Parathyroid adenoma (tissue), 2 donors: ENCODE data around the gene ROCK1.

Experiments used
- H2AFZ ChIP-seq: fragments of 300-600 bp; sonication (generic); one replicate; pipeline ENCODE4 v1.7.0; 2017; ENCODE audit warnings: antibody characterized with exemption, mild to moderate bottlenecking
- H3K27ac ChIP-seq: fragments of 300-600 bp; sonication (generic); one replicate; pipeline ENCODE4 v1.7.0; 2017
- H3K27me3 ChIP-seq: fragments of 300-600 bp; sonication (generic); one replicate; pipeline ENCODE4 v1.7.0; 2017; ENCODE audit warnings: low read length; ENCODE audit not compliant: control insufficient read depth, insufficient read depth
- H3K36me3 ChIP-seq: fragments of 300-600 bp; sonication (generic); one replicate; pipeline ENCODE4 v1.7.0; 2017; ENCODE audit warnings: low read length; ENCODE audit not compliant: control insufficient read depth, insufficient read depth
- H3K4me1 ChIP-seq: fragments of 300-600 bp; sonication (generic); one replicate; pipeline ENCODE4 v1.7.0; 2017; ENCODE audit warnings: control low read depth
- H3K4me2 ChIP-seq: fragments of 300-600 bp; sonication (generic); one replicate; pipeline ENCODE4 v1.7.0; 2017; ENCODE audit warnings: low read length
- H3K4me3 ChIP-seq: fragments of 300-600 bp; sonication (generic); one replicate; pipeline ENCODE4 v1.7.0; 2017; ENCODE audit warnings: low read depth, low read length
- H3K79me2 ChIP-seq: fragments of 300-600 bp; sonication (generic); one replicate; pipeline ENCODE4 v1.7.0; 2017; ENCODE audit warnings: control low read depth
- H3K9ac ChIP-seq: fragments of 300-600 bp; sonication (generic); one replicate; pipeline ENCODE4 v1.7.0; 2017; ENCODE audit warnings: mild to moderate bottlenecking
- H3K9me3 ChIP-seq: fragments of 300-600 bp; sonication (generic); one replicate; pipeline ENCODE4 v1.7.0; 2017; ENCODE audit warnings: low read length; ENCODE audit not compliant: control insufficient read depth
- TF ChIP-seq, protein P1 (sequence below): fragments of 300-600 bp; sonication (generic); IDR thresholded peaks from one replicate; pipeline ENCODE4 v1.7.0; 2017; ENCODE audit warnings: antibody characterized with exemption, mild to moderate bottlenecking
- donor health status: primary hyperparathyroidism.

Gene ROCK1

DNA sequence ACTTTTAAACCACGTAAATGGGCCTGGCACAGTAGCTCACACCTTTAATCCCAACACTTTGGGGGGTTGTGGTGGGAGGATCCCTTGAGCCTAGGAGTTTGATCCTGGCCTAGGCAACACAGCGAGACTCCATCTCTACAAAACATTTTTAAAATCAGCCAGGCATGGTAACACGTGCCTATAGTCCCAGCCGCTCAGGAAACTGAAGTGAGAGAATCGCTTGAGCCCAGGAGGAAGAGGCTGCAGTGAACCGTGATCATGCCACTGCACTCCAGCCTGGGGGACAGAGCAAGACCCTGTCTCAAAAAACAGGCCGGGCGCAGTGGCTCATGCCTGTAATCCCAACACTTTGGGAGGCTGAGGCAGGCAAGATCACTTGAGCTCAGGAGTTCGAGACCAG, 12.2 kb downstream of the ROCK1 start:
- TF ChIP-seq, protein P1, sequence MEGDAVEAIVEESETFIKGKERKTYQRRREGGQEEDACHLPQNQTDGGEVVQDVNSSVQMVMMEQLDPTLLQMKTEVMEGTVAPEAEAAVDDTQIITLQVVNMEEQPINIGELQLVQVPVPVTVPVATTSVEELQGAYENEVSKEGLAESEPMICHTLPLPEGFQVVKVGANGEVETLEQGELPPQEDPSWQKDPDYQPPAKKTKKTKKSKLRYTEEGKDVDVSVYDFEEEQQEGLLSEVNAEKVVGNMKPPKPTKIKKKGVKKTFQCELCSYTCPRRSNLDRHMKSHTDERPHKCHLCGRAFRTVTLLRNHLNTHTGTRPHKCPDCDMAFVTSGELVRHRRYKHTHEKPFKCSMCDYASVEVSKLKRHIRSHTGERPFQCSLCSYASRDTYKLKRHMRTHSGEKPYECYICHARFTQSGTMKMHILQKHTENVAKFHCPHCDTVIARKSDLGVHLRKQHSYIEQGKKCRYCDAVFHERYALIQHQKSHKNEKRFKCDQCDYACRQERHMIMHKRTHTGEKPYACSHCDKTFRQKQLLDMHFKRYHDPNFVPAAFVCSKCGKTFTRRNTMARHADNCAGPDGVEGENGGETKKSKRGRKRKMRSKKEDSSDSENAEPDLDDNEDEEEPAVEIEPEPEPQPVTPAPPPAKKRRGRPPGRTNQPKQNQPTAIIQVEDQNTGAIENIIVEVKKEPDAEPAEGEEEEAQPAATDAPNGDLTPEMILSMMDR, result no peak
- H3K79me2 ChIP-seq, result peaks cover 40% of the 10 kb centered on the region

DNA sequence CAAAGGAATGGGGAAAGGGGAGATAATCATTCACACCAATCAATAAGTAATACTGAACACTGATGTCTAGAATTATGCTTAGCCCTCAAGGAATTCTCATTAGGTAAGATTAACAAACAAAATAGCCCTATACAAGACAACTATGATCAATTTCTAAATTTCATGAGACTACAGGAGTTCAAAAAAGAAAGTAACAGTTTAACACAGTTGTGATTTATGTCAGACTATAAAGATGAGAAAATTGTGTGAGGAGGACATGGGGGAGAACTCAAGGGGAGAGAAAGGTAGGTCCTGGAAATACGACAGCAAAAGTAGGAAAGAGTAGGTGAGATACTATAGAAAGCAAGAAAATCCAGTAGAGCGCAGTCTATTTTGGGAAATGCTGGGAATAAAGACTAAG, 14.9 kb downstream of the ROCK1 start:
- Histone ChIP-seq H3K9me3 (no peaks in the 10 kb centered on the region), H3K4me3 (no peak overlapping the region), H2AFZ (no peak overlapping the region), H3K4me2 (no peak overlapping the region), H3K79me2 (peaks cover 49% of the 10 kb centered on the region), H3K27me3 (no peaks in the 10 kb centered on the region), H3K4me1 (peaks cover 3% of the 10 kb centered on the region), H3K27ac (no peak overlapping the region), H3K36me3 (no peaks in the 10 kb centered on the region), H3K9ac (no peak overlapping the region)
- TF ChIP-seq, protein P1, result no peak

More for the DNA sequence above, 12.2 kb downstream of the ROCK1 start:
- Histone ChIP-seq H3K36me3 (no peaks in the 10 kb centered on the region), H2AFZ (no peak overlapping the region), H3K27ac (no peak overlapping the region), H3K4me1 (peaks cover 3% of the 10 kb centered on the region), H3K9ac (no peak overlapping the region), H3K4me3 (no peak overlapping the region), H3K27me3 (no peaks in the 10 kb centered on the region), H3K4me2 (no peak overlapping the region), H3K9me3 (no peaks in the 10 kb centered on the region)

DNA sequence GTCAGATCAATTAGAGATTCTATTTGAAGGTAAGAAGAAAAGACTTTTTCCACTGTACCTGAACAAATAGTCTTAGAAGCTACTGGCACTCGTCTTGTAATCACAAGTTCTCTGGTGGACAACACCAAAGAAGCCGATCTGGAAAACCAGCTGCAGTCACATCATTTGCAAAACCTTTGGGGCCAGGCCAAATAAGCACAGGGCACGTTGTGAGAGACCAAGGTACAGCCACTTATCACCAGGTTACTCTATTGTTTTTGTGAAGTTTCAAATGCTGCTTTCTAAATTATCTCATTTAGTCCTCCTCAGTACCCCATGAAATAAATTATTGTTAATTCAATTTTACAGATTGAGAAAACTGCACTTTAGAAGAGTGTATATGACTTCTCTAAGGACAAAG, 18.5 kb downstream of the ROCK1 start:
- H3K9me3 ChIP-seq, result no peaks in the 10 kb centered on the region
- peaks cover 63% of the 10 kb centered on the region for H3K79me2 ChIP-seq
- no peak overlapping the region for H2AFZ ChIP-seq
- no peak overlapping the region for H3K4me2 ChIP-seq
- no peak overlapping the region for H3K27ac ChIP-seq
- H3K27me3 ChIP-seq, result no peaks in the 10 kb centered on the region
- H3K36me3 ChIP-seq, result no peaks in the 10 kb centered on the region
- no peak overlapping the region for H3K9ac ChIP-seq
- peaks cover 3% of the 10 kb centered on the region for H3K4me1 ChIP-seq
- H3K4me3 ChIP-seq, result no peak overlapping the region
- TF ChIP-seq, protein P1, result no peak

DNA sequence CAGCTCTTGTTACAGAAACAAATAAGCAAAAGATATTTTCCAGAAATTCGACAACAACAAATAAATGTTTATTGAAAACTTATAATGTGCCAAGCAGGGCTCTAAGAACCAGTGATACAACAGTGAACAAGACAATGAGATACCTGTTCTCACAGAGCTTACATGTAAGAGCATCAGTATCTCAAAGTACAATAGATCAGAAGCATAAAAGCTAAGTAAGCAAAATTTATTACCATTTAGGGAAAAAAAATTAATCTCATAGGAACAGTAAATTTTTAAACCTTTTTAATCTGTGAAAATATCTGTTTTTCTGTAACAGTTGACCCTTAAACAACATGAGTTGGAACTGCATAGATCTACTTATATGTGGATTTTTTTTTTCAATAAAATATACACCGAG, 20.9 kb downstream of the ROCK1 start:
- peaks cover 50% of the 10 kb centered on the region for H3K79me2 ChIP-seq
- no peak overlapping the region for H3K9ac ChIP-seq
- H2AFZ ChIP-seq, result no peak overlapping the region
- H3K9me3 ChIP-seq, result no peaks in the 10 kb centered on the region
- no peaks in the 10 kb centered on the region for H3K4me1 ChIP-seq
- no peak overlapping the region for H3K4me3 ChIP-seq
- no peak overlapping the region for H3K27ac ChIP-seq
- TF ChIP-seq, protein P1, result no peak
- no peaks in the 10 kb centered on the region for H3K36me3 ChIP-seq
- no peak overlapping the region for H3K4me2 ChIP-seq
- no peaks in the 10 kb centered on the region for H3K27me3 ChIP-seq

DNA sequence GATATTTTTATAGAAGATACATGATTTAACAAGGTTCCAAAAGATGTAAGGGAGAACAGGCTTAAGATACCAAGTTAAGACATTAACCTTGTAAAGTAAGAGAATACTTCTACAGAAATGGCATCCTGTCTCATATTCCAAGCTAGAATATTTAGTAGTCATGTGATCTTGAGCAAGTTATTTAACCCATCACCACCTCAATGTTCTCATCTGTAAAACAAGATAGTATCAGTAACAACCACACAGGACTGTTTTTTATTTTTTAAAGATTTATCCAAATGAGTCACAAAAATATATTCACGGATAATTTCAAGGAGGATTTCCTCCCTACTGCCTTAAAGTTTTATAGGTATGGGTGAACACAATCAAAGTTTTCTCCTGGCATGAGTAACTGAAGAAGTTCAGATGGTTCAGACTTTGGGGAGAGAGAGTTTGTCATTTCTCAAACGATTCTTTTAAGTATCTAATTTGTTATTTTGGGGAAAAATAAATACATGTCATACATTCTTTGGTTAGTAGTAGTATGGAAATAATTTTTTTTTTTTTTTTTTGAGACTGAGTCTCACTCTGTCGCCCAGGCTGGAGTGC, 25.9 kb downstream of the ROCK1 start:
- no peaks in the 10 kb centered on the region for H3K4me1 ChIP-seq
- no peak overlapping the region for H3K27ac ChIP-seq
- TF ChIP-seq, protein P1, result no peak
- no peak overlapping the region for H3K9ac ChIP-seq
- H2AFZ ChIP-seq, result no peak overlapping the region
- no peaks in the 10 kb centered on the region for H3K27me3 ChIP-seq
- H3K9me3 ChIP-seq, result no peaks in the 10 kb centered on the region
- no peak overlapping the region for H3K4me2 ChIP-seq
- H3K4me3 ChIP-seq, result no peak overlapping the region
- H3K79me2 ChIP-seq, result peaks cover 41% of the 10 kb centered on the region
- H3K36me3 ChIP-seq, result no peaks in the 10 kb centered on the region
